Fibroblast of pulmonary artery (primary cell): ENCODE results near the gene POLE3.

Experiments
- DNase-seq: peaks from one replicate; pipeline ENCODE4 v3.0.0-alpha.2; 2010; ENCODE audit warnings: low read depth
- H3K4me3 ChIP-seq: replicated peaks from 2 replicates; pipeline ENCODE4 v1.5.1; 2011; ENCODE audit warnings: low read depth, mild to moderate bottlenecking, control low read depth, low read length, moderate library complexity
- TF ChIP-seq, protein P1 (sequence below): IDR thresholded peaks from 2 replicates; pipeline ENCODE4 v1.5.1; 2011; ENCODE audit warnings: mild to moderate bottlenecking, control low read depth, low read length, inconsistent platforms; ENCODE audit errors: missing control alignments

POLE3 gene, protein sequence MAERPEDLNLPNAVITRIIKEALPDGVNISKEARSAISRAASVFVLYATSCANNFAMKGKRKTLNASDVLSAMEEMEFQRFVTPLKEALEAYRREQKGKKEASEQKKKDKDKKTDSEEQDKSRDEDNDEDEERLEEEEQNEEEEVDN

DNA sequence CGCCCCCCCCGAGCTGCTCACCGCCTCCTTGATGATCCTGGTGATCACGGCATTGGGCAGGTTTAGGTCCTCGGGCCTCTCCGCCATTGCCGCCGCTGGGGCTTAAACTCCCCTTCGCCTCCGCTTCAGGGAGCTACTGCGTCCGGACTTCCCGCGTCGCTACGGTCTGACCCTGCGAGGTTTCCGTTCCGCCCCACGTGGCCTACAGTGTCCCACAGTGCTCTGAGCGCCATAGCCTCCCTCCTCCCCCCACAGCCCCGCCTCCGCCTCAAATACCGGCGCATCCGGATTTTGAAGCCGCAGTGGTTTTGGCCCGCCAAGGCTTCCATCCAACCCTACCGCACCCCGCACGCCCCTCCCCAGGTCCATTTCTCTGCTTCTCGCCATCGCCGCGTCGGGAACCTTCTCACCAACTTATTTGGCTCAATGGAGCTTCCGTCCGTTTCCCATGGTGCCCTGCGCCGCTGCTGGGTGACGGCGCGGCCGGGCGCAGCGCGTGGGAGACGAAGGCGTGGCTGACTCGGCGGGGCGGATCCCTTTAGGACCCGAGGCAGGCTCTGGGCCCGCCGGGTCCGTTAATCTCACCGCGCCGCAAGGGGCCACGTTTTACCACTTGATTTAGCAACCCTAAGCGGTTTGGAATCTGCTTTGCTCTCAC is at the start of gene POLE3, which contains the start of gene C9orf43:
Gene POLE3 (minus strand): TSS at position 469 of the 658 bp plus-strand sequence. CDS start 382 bp downstream, at position 87.
Gene C9orf43 (plus strand): TSS at position 541 of the 658 bp plus-strand sequence. CDS start 2,747 bp downstream, outside the sequence.
- DNase-seq: peak; percentile 97
- H3K4me3 ChIP-seq: peak within 1 kb of the TSS; percentile 64
- TF ChIP-seq, protein P1, sequence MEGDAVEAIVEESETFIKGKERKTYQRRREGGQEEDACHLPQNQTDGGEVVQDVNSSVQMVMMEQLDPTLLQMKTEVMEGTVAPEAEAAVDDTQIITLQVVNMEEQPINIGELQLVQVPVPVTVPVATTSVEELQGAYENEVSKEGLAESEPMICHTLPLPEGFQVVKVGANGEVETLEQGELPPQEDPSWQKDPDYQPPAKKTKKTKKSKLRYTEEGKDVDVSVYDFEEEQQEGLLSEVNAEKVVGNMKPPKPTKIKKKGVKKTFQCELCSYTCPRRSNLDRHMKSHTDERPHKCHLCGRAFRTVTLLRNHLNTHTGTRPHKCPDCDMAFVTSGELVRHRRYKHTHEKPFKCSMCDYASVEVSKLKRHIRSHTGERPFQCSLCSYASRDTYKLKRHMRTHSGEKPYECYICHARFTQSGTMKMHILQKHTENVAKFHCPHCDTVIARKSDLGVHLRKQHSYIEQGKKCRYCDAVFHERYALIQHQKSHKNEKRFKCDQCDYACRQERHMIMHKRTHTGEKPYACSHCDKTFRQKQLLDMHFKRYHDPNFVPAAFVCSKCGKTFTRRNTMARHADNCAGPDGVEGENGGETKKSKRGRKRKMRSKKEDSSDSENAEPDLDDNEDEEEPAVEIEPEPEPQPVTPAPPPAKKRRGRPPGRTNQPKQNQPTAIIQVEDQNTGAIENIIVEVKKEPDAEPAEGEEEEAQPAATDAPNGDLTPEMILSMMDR: no peak

DNA sequence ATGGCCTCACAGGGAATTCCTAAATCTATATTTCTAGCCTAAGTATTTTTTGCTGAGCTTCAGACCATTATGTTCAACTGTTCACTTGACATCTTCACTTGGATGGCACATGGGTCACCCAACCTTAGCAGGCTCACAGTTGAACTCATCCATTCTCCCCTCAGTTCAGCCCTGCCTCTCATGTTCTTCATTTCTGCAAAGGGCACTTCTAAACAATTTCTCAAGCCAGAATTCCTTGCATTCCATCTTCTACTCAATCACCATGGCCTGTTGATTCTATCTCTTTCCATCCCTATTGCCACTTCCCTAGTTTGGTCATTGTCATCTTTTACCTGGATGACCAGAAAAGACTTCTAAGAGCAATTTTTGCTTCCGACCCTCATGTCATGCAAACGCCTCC is 45.8 kb upstream of the POLE3 start:
- DNase-seq: peak; percentile 31
- H3K4me3 ChIP-seq: no peak overlapping the region
- TF ChIP-seq, protein P1: no peak

DNA sequence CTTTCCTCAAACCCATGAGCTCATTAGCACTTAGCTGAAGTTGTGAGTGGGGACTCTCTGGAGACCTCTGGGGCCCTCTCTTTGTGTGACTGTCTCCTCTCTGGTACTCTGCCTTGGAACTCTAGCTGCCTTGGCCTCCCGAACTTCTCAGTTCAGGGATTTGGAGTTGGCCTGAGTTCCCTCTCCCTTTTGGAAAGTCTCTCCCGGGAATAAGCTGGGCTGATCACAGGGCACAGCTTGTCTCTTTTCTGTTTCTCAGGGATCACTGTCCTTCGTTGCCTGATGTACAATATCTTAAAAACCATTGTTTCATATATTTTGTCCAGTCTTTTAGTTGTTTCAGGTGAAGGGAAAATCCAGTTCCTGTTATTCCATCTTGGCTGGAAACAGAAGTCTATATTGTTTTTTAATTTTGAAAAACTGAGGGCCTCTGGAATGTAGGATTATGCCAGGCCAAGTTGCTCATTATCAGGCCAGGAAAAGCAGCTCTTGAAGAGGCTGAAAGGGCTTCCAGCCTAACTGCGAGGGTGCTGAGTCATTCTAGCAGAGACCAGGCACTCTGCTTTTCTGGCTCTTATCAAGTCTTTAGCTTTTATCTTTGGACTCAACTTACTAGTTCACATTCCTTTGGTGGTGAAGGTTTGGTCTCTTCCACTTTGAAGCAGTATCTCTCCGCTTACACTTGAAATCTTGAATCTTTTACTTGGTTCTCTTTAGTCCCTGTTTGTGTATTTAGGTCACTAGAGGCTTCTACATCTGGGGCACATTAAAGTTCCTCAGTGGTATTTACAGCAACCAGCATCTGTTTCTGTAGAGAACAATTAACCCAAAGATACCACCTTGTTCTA is 44.7 kb upstream of the POLE3 start:
- TF ChIP-seq, protein P1: no peak
- DNase-seq: peak; percentile 92
- no peak overlapping the region for H3K4me3 ChIP-seq

DNA sequence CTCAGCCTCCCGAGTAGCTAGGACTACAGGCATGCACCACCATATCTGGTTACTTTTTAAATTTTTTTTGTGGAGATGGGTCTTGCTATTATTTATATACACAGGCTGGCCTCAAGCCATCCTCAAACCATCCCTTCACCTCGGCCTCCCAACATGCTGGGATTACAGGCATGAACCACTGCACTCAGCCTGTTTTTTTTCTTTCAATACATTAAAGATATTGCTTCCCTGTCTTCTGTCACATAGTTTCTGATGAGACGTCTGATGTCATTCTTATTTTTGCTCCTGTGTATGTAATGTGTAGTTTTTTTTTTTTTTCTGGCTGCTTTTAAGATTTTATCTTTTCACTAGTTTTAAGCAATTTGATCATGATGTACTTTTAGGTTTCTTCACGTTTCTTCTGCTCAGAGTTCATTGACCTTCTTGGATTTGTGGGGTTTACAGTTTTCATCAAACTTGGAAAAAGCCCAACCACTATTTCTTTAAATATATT is 41.7 kb upstream of the POLE3 start:
- TF ChIP-seq, protein P1: no peak
- DNase-seq: no peak
- H3K4me3 ChIP-seq: no peak overlapping the region

DNA sequence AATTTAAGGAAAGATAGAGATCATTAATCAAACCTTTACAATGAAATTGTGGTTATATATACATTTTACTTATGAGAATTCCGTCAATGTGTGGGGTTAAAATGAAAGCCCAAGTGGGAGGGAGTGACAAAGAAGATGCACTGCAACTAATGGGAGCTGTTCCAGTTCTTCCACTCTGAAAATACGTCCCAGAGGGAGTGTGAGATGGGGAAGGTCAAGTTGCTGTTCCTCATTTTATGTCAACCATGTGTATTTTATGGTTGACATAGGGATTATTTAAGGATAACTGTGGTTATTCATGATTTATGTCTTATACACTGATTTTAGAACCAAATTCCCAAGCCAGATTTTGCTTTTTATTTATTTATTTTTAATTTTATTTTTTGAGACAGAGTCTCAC is 38.9 kb upstream of the POLE3 start:
- no peak for DNase-seq
- no peak overlapping the region for H3K4me3 ChIP-seq
- TF ChIP-seq, protein P1: no peak

DNA sequence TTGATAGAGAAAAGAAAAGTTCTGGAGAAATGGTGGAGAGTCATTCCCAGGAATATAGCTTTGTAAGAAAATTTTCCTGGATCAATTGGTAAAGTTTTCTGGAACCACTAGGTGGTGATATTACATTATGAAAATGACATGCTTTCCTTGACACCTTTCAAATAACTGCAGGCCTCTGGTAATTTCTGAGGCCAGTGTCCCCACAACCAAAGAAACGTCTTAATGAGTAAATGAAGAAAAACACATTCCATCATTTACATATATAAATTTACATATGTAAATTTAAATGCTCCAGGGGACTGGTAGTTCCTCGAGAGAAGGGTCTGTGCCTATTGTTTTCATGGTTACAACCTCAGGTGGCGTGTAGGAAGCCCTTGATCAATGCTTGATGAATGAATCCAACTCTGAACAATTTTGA is 35.9 kb upstream of the POLE3 start:
- peak; percentile 75 for DNase-seq
- TF ChIP-seq, protein P1: peak; percentile 48
- no peak overlapping the region for H3K4me3 ChIP-seq
